ENCODE results near the gene SIL1. TPM values are rescaled to one million over a fixed set of nuclear protein-coding genes. Genes with fewer than 3 reads are reported as not detected.
"Not testable (repeated sequence)": the region's sequence is repeated elsewhere in the genome, so short reads cannot be mapped to it uniquely, and the experiment has no call there.

Gene SIL1
- total RNA-seq, 1 donor from 2014 or later: 39.3 TPM

- intact Hi-C loops (cut with micrococcal nuclease): no loop called here
Measured at GRCh38 chr5:139062910-139063663, 135.1 kb downstream of the SIL1 start.

GRCh38 chr5:139061856-139062255 is 136.3 kb downstream of the SIL1 start:
- intact Hi-C loops (cut with micrococcal nuclease): no loop called here
- DNase-seq: no peak
- H3K36me3 ChIP-seq: no peaks in the 10 kb centered on the region
- peaks cover 41% of the 10 kb centered on the region for H3K4me1 ChIP-seq
- H3K9me3 ChIP-seq (replicated peaks): no peaks in the 10 kb centered on the region
- H3K27me3 ChIP-seq (ENCODE audit: low read depth): no peaks in the 10 kb centered on the region
- no peak overlapping the region for H3K4me3 ChIP-seq
- H3K27ac ChIP-seq (replicated peaks): no peak overlapping the region
- no peak for TF ChIP-seq CTCF (IDR thresholded peaks at IDR 0.05; ENCODE audit: borderline replicate concordance)

More at GRCh38 chr5:139062910-139063663, 135.1 kb downstream of the SIL1 start:
- no peak for DNase-seq
- peaks cover 37% of the 10 kb centered on the region for H3K4me1 ChIP-seq
- H3K27ac ChIP-seq (replicated peaks): no peak overlapping the region
- H3K27me3 ChIP-seq (ENCODE audit: low read depth): no peaks in the 10 kb centered on the region
- no peaks in the 10 kb centered on the region for H3K36me3 ChIP-seq
- no peak for TF ChIP-seq CTCF (IDR thresholded peaks at IDR 0.05; ENCODE audit: borderline replicate concordance)
- no peak overlapping the region for H3K4me3 ChIP-seq
- no peaks in the 10 kb centered on the region for H3K9me3 ChIP-seq (replicated peaks)

- peaks cover 41% of the 10 kb centered on the region for H3K4me1 ChIP-seq
- DNase-seq: peak; percentile 49
- intact Hi-C loops (cut with micrococcal nuclease): no loop called here
Measured at GRCh38 chr5:139061274-139061673, 136.9 kb downstream of the SIL1 start.

GRCh38 chr5:139058121-139058520 is 140.0 kb downstream of the SIL1 start:
- H3K4me3 ChIP-seq: no peak overlapping the region
- TF ChIP-seq CTCF (IDR thresholded peaks at IDR 0.05; ENCODE audit: borderline replicate concordance): no peak
- peaks cover 30% of the 10 kb centered on the region for H3K4me1 ChIP-seq
- H3K36me3 ChIP-seq: no peaks in the 10 kb centered on the region
- intact Hi-C loops (cut with micrococcal nuclease): no loop called here
- no peak overlapping the region for H3K27ac ChIP-seq (replicated peaks)
- H3K9me3 ChIP-seq (replicated peaks): no peaks in the 10 kb centered on the region
- no peaks in the 10 kb centered on the region for H3K27me3 ChIP-seq (ENCODE audit: low read depth)
- DNase-seq: no peak

More at GRCh38 chr5:139061274-139061673, 136.9 kb downstream of the SIL1 start:
- Histone ChIP-seq H3K27ac (replicated peaks) (peak overlapping the region; percentile 60), H3K27me3 (ENCODE audit: low read depth) (no peaks in the 10 kb centered on the region), H3K36me3 (no peaks in the 10 kb centered on the region), H3K9me3 (replicated peaks) (no peaks in the 10 kb centered on the region), H3K4me3 (no peak overlapping the region)
- no peak for TF ChIP-seq CTCF (IDR thresholded peaks at IDR 0.05; ENCODE audit: borderline replicate concordance)

- intact Hi-C loops (cut with micrococcal nuclease); H3K27me3 ChIP-seq (ENCODE audit: low read depth); H3K27ac ChIP-seq (replicated peaks); DNase-seq; H3K36me3 ChIP-seq; H3K9me3 ChIP-seq (replicated peaks); H3K4me3 ChIP-seq: not testable (repeated sequence)
- H3K4me1 ChIP-seq: peaks cover 24% of the 10 kb centered on the region
Measured at GRCh38 chr5:139057045-139057939, 140.9 kb downstream of the SIL1 start.
